Mammary epithelial cell (primary cell): ENCODE measurements around the gene NT5C2.

ENCODE experiments used
- CTCF ChIP-seq, 2 donors: IDR thresholded peaks in 1 of 2; conservative IDR thresholded peaks in 1 of 2; 2 replicates each; pipeline ENCODE4 v1.5.1; 2011 to 2012; ENCODE audit warnings: inconsistent platforms in 2 of 2, low read length in 2 of 2, mild to moderate bottlenecking in 2 of 2, control low read depth in 1 of 2, low read depth in 1 of 2; ENCODE audit not compliant: insufficient read depth in 1 of 2; ENCODE audit errors: extremely low read depth in 1 of 2
- EZH2 ChIP-seq: IDR thresholded peaks from 2 replicates; pipeline ENCODE4 v1.6.1; 2012; ENCODE audit warnings: low read length, inconsistent platforms, borderline replicate concordance

- TF ChIP-seq EZH2 (no peak), CTCF (conservative IDR thresholded peaks at IDR 0.05 in 1 of 2, IDR thresholded peaks at IDR 0.05 in 1 of 2; ENCODE audit: extremely low read depth in 1 of 2, insufficient read depth in 1 of 2, low read depth in 1 of 2, low read length in 2 of 2) (no peak)
Measured at GRCh38 chr10:103067484-103067883, 125.6 kb downstream of the NT5C2 start.
